HG03280 (cell line): Measurements from ENCODE around the gene SDF4.
"Not testable (repeated sequence)": the region's sequence is repeated elsewhere in the genome, so short reads cannot be mapped to it uniquely, and the experiment has no call there.

Experiments used
- ATAC-seq: cut with Tn5 transposase; IDR thresholded peaks from one replicate; pipeline ENCODE4 v1.9.1; 2021; ENCODE audit warnings: mild to moderate bottlenecking, moderate library complexity; ENCODE audit not compliant: unreplicated experiment

SDF4 gene

GRCh38 chr1:1199961-1200875 is 31.6 kb downstream of the SDF4 start:
- no peak for ATAC-seq

- ATAC-seq, result no peak
Measured at GRCh38 chr1:1199141-1199960, 32.5 kb downstream of the SDF4 start.

- ATAC-seq, result no peak
Measured at GRCh38 chr1:1198423-1199140, 33.2 kb downstream of the SDF4 start.

- no peak for ATAC-seq
Measured at GRCh38 chr1:1197551-1198422, 34.0 kb downstream of the SDF4 start.

GRCh38 chr1:1197188-1197500 is 34.7 kb downstream of the SDF4 start:
- no peak for ATAC-seq

- ATAC-seq, result no peak
Measured at GRCh38 chr1:1196431-1197187, 35.2 kb downstream of the SDF4 start.

- not testable (repeated sequence) for ATAC-seq
Measured at GRCh38 chr1:1195726-1196125, 36.1 kb downstream of the SDF4 start.

- no peak for ATAC-seq
Measured at GRCh38 chr1:1194723-1195122, 37.1 kb downstream of the SDF4 start.

- no peak for ATAC-seq
Measured at GRCh38 chr1:1191734-1192133, 40.1 kb downstream of the SDF4 start.

- ATAC-seq, result no peak
Measured at GRCh38 chr1:1189111-1189510, 42.7 kb downstream of the SDF4 start.

- ATAC-seq, result no peak
Measured at GRCh38 chr1:1187938-1188337, 43.9 kb downstream of the SDF4 start.

GRCh38 chr1:1185101-1185765 is 46.6 kb downstream of the SDF4 start:
- no peak for ATAC-seq

- no peak for ATAC-seq
Measured at GRCh38 chr1:1183833-1184775, 47.7 kb downstream of the SDF4 start.

- ATAC-seq, result no peak
Measured at GRCh38 chr1:1183221-1183747, 48.5 kb downstream of the SDF4 start.

GRCh38 chr1:1182491-1183220 is 49.1 kb downstream of the SDF4 start:
- ATAC-seq, result no peak

GRCh38 chr1:1181938-1182410 is 49.8 kb downstream of the SDF4 start:
- ATAC-seq, result no peak
